ENCODE measurements around the gene ACOXL.

Gene ACOXL

GRCh38 chr2:111122631-111123421, 390.5 kb downstream of the ACOXL start:
- DNase-seq: peak in 48 of 51 donors; percentile 5 to 74 (median 58)

DNA sequence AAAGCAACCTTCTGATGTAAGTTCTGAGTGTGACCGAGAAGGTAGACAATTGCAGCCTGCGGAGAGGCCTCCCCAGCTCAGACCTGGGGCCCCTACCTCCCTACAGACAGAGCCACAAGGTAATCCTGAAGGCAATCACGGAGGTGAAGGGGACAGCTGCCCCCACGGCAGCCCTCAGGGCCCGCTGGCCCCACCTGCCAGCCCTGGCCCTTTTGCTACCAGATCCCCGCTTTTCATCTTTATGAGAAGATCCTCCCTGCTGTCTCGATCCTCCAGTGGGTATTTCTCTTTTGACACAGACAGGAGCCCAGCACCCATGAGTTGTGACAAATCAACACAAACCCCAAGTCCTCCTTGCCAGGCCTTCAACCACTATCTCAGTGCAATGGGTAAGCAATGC, 391.4 kb downstream of the ACOXL start:
- DNase-seq: no peak

DNA sequence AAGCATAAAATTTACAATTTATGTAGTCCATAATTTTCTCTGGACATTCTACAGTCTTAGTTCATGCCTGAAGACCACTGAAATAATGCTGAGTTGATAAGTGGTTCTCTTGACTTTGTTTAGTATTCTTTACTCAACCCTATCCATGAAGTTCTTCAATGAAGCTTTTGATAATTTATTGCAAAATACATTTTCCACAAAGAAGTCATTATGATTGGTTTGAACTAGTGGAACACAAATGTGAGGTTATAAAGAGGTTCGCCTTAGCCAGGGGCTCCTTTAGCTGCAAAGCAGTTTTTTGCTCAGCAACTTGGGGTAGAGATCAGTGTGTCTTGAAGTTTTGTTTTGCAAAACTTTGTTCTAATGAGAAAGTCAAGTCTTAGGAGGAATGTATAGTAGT, 394.2 kb downstream of the ACOXL start:
- DNase-seq: no peak

DNA sequence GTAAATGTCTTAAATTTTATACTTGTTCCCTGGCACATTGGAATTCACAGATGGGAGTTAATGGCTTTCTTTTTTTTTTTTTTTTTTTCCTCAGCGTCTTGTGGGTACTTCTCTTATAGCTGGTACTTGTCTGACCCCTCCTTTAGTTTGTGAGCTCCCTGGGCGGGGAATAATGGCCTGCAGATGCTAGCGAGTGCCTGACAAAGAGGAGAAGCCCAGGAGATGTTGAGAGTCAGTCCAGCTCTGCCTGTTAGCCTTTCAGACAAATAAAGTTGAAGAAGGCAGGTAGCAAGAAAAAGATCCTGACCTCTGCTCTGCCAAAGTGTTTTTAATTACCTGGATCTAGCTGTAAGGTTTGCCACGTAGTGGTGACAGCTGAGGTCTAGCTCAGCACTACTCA, 395.0 kb downstream of the ACOXL start:
- DNase-seq: no peak

DNA sequence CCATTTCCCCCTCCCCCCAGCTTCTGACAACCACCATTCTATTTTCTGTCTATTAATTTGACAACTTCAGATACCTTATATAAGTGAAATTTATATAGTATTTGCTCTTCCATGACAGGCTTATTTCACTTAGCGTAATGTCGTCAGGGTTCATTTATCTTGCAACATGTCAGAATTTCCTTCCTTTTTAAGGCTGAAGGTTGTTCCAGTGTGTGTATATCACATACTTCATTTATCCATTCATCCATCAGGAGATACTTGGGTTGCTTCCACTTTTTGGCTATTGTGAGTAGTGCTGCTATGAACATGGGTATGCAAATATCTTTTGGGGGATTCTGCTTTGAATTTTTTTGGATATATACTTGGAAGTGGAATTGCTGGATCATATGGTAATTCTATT, 395.7 kb downstream of the ACOXL start:
- no peak for DNase-seq

DNA sequence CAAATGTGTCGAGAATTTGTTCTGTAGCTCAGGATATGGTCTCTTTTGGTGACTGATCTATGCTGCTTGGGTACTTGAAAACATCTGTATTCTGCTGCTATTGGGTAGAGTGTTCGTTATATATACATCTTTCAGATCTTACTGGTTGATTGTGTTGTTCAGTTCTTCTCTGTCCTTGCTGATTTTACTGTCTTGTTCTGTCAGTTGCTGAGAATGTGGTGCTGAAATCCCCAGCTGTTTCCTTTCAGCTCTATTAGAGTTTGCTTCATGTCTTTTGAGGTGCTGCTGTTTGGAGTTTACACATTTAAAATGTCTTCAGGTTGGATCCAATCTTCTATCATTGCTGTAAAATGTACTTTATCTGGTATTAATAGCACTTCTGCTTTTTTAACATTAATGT, 401.2 kb downstream of the ACOXL start:
- DNase-seq: no peak

GRCh38 chr2:111134055-111134454, 401.7 kb downstream of the ACOXL start:
- DNase-seq: no peak

DNA sequence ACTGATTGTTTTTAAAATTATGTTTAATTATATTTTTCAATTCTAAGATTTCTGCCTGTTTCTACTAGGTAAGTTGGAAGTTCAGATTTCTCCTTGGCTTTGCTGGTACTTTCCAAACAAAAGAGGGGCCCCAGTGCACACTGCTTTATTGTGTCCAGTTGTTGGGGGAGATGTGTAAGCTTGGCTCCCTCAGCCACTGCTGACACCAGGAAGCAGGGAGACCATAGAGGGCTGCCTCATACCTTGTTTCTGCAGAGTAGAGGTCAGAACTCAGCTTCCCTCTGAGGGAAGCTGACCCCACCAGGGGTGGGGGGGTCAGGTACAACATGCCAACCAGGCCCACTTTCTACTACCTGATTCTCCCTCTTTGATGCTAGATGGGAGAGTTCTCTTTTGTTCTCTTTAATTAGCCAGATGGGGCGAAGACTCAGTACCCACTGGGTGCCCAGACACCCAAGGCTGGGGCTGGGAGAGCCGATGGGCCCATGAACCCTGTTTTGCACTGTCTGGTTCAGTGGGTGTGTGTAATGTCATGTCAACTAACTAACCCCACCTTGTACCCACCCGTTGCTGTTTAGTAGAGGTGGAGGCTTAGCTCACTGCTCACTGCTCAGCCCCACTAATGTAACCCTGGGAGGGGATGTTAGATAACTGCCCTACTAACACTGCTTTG, 403.0 kb downstream of the ACOXL start:
- DNase-seq: no peak

DNA sequence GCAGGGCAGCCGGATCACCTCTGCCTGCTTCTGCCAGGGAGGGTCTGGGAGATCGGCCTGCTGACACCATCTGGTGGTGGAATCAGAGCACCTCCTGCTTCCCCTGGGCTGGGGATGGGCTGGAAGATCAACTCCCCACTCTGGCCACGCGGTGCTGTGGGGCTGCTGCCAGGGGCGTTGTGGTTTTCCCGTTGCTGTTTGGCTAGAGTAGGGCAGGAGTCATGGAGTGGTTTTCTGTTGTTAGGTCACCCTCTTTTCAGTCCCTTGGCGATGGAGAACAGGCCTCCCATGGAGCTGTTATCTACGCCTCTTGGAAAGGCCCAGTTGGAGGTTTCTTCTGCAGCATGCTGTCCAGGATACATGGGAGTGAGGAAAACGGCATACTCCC, 403.5 kb downstream of the ACOXL start:
- DNase-seq: no peak

GRCh38 chr2:111138839-111139238, 406.5 kb downstream of the ACOXL start:
- no peak for DNase-seq

GRCh38 chr2:111139637-111140317, 407.4 kb downstream of the ACOXL start:
- DNase-seq: no peak

- no peak for DNase-seq
Observed at GRCh38 chr2:111140815-111141214, 408.4 kb downstream of the ACOXL start.

DNA sequence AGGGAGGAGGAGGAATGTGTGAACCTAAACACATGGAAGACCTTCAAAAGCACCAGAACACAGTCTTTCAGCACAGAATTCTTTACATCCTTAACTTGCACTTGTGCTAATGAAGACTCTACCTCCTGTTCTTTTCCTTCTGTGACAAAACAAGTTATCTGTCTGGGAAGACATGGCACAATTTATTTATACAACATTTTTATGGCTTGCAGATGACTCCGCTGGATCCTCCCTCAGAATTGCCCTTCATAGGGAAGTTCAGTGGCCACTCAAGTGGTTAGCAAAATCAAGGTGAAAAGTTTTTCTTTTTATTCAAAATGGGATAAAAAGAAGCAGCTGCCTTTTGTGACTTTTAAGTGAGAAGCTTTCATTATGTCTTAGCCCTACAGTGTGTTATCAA, 409.7 kb downstream of the ACOXL start:
- no peak for DNase-seq

DNA sequence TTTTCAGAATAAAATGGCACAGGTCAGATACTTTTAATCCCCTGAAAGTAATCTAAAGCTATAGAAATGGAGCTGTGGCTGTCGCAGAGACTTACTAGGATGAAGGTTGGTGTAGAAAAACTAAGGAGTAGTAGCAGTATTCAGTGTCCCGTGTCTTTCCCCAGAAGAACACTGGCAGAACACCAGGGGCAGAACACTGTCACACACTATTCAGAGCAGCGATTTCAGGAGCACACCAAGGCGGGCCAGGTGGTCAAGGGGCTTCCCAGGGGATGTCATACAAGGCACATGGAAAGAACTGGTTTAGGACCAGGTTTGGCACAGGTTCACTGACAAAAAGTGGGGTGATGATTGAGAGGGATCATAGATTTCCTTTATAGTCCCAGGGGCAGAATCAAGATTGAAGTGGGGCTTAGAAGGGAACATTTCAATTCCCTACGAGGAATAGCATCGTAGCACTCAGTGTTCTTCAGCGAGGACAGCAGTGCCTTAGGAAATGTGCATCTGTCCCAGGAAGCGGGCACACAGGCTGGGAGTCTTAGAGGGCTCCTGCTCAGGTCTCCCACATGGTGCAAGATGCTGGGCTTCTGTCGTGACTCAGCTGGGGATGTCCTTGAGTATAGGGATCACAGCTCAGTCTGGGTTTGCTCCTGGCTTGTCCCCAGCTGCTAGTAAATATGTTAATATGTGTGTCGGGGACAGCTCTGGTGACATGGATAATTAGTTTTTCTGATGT, 410.9 kb downstream of the ACOXL start:
- DNase-seq: no peak

- DNase-seq: no peak
Observed at GRCh38 chr2:111143843-111144198, 411.4 kb downstream of the ACOXL start.

- no peak for DNase-seq
Observed at GRCh38 chr2:111145103-111145760, 412.9 kb downstream of the ACOXL start.

DNA sequence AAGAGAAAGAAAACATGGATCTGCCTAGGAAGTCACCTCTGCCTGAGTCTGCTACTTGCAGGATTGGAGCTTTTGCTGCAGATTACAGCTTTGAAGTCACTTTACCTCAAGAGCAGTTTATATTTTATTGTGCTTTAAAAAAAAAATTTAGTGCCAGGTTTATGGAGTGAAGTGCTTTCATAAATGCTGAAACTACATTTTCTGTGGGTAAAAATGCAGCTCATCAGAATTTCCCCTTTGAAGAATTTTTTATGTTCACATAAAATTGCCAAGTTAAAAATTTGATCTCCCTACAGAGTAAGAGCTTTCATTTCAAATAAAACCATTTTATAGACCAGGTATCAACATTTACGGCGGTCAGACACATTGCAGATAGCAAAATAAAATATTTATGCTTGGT, 413.6 kb downstream of the ACOXL start:
- DNase-seq: no peak

GRCh38 chr2:111148225-111148873, 416.0 kb downstream of the ACOXL start:
- DNase-seq: no peak

DNA sequence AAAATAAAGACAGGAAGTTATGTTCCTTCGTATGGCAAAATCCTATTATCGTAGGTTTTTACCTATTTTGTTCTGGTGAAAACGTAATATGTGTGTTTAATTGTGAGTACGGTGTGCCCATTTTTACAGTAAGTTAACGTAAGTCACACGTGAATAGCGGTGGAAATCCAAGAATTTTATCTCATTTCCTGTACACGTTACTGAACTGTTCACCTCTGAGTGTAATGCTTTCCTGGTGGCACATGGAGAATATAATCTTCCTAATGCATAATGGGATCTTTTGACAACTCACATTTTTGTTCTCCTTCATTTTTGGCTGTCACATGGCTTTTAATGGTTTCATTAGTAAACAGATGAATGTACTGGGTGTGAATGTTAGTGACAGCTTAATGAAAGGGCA, 416.6 kb downstream of the ACOXL start:
- no peak for DNase-seq

- DNase-seq: no peak
Observed at GRCh38 chr2:111149882-111150455, 417.6 kb downstream of the ACOXL start.

DNA sequence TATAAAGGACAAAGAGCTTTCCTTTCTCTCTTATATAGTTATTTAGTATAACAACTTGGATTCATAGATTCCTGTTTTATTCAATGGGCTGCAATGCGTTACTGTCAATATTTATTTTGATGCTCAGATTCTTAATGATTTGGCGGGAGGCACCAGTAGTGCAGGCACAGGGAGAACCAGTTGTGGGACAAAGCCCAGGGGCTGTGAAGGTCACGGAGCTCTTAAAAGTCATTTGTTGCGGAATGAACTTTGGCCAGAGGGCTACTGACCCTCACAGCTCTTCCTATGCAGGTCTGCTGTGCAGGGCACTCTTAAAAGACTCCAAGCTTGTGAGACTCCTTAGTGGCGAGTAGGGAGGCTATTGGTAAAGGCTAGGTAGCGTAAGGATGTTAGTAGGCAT, 422.4 kb downstream of the ACOXL start:
- no peak for DNase-seq
